HL-60 (cell line): Measurements from ENCODE around the gene ROBO1.

Experiments used
- DNase-seq, 2 experiments: peaks; one replicate each; pipeline ENCODE4 v3.0.0-alpha.2; 2010 to 2020; ENCODE audit warnings: low read depth in 1 of 2, low spot score in 1 of 2
- H3K27ac ChIP-seq: fragments of 250-450 bp; sonication (Bioruptor Pico); replicated peaks from 2 replicates; pipeline ENCODE4 v1.5.1; 2020; ENCODE audit warnings: mild to moderate bottlenecking, moderate library complexity
- H3K27me3 ChIP-seq: fragments of 250-450 bp; sonication (Bioruptor Pico); 2 replicates; pipeline ENCODE4 v1.5.1; 2021; ENCODE audit warnings: mild to moderate bottlenecking, moderate library complexity; ENCODE audit not compliant: insufficient read depth, poor library complexity, severe bottlenecking
- H3K4me3 ChIP-seq: replicated peaks from 2 replicates; pipeline ENCODE4 v1.5.1; 2011; ENCODE audit warnings: mild to moderate bottlenecking, control low read depth, low read length; ENCODE audit not compliant: insufficient read depth
- CTCF ChIP-seq: IDR thresholded peaks from one replicate; pipeline ENCODE4 v1.5.1; 2011; ENCODE audit warnings: low read length, control low read depth, inconsistent platforms; ENCODE audit not compliant: insufficient read depth
- GABPA ChIP-seq: IDR thresholded peaks from 2 replicates; pipeline ENCODE4 v1.6.1; 2012; ENCODE audit warnings: low read depth
- POLR2AphosphoS5 ChIP-seq: IDR thresholded peaks from 2 replicates; pipeline ENCODE4 v1.6.1; 2012; ENCODE audit warnings: low read depth
- REST ChIP-seq: IDR thresholded peaks from 2 replicates; pipeline ENCODE4 v1.6.1; 2012; ENCODE audit warnings: low read depth; ENCODE audit not compliant: insufficient replicate concordance
- SPI1 ChIP-seq: IDR thresholded peaks from 2 replicates; pipeline ENCODE4 v1.6.1; 2012; ENCODE audit warnings: low read depth, mild to moderate bottlenecking, borderline replicate concordance

The ROBO1 gene

GRCh38 chr3:79568938-79569337 lies 198.9 kb downstream of the ROBO1 start:
- TF ChIP-seq GABPA (no peak), POLR2AphosphoS5 (no peak), CTCF (no peak), REST (no peak), SPI1 (no peak)
- no peak overlapping the region for H3K27ac ChIP-seq
- no peaks in the 10 kb centered on the region for H3K27me3 ChIP-seq
- DNase-seq: no peak
- H3K4me3 ChIP-seq: no peak overlapping the region

GRCh38 chr3:79564192-79564591 lies 203.6 kb downstream of the ROBO1 start:
- no peak overlapping the region for H3K27ac ChIP-seq
- no peak overlapping the region for H3K4me3 ChIP-seq
- H3K27me3 ChIP-seq: peaks cover 2% of the 10 kb centered on the region
- DNase-seq: no peak
- TF ChIP-seq POLR2AphosphoS5: no peak
- no peak for TF ChIP-seq SPI1
- TF ChIP-seq GABPA: no peak
- TF ChIP-seq CTCF: no peak
- TF ChIP-seq REST: no peak

- H3K27ac ChIP-seq: no peak overlapping the region
- no peak overlapping the region for H3K4me3 ChIP-seq
- DNase-seq: no peak
- peaks cover 2% of the 10 kb centered on the region for H3K27me3 ChIP-seq
- TF ChIP-seq GABPA: no peak
- no peak for TF ChIP-seq CTCF
- TF ChIP-seq POLR2AphosphoS5: no peak
- no peak for TF ChIP-seq REST
Observed at GRCh38 chr3:79560698-79561097, 207.1 kb downstream of the ROBO1 start.
